ENCODE results near the gene ITPK1. TPM values are rescaled to one million over a fixed set of nuclear protein-coding genes. Genes with fewer than 3 reads are reported as not detected.

Gene ITPK1
- total and polyA plus RNA-seq, 10 of the 15 experiments (the other 5 are each of a cell fraction or from before 2014, with no cell fraction given), result 1.3 to 73.2 (median 27.0) TPM

- Histone ChIP-seq H3K27me3 (replicated peaks in 1 of 2; ENCODE audit: control insufficient read depth in 2 of 2, insufficient read depth in 2 of 2, low read length in 1 of 2) (no peaks in the 10 kb centered on the region), H3K9me3 (replicated peaks; ENCODE audit: control insufficient read depth, insufficient read depth, low read length) (no peaks in the 10 kb centered on the region), H3K27ac (ENCODE audit: control insufficient read depth, insufficient read depth) (no peak overlapping the region), H3K4me3 (no peak overlapping the region), H3K36me3 (ENCODE audit: control insufficient read depth in 2 of 2, insufficient read depth in 2 of 2, low read length in 1 of 2) (peaks cover 0 to 3% of the 10 kb centered on the region in 2 experiments; a peak in 3 of 4 replicates), H2AFZ (ENCODE audit: control insufficient read depth, low read depth, low read length) (no peak overlapping the region), H3K4me2 (ENCODE audit: control insufficient read depth, insufficient read depth) (no peak overlapping the region), H3K79me2 (ENCODE audit: control insufficient read depth, insufficient read depth, low read length) (peaks cover 11% of the 10 kb centered on the region), H3K4me1 (ENCODE audit: control insufficient read depth, insufficient read depth, low read length) (peaks cover 38% of the 10 kb centered on the region), H4K20me1 (ENCODE audit: control insufficient read depth, insufficient read depth) (no peaks in the 10 kb centered on the region; the same call in 1 of the 2 replicates), H3K9ac (ENCODE audit: control insufficient read depth, insufficient read depth, low read length) (no peak overlapping the region)
- no peak for FAIRE-seq
- DNase-seq (ENCODE audit: low read depth, low spot score), result no peak
- ChIA-PET RAD21 (ENCODE audit: unreplicated experiment) (interaction anchor here (1.0 to 2.3 kb wide), 2 partner anchors 74 to 82 kb away, joined by 3 to 8 read pairs; no protein-coding TSS in a partner anchor), POLR2A (interaction anchor here (1.0 to 1.1 kb wide), 2 partner anchors 8 to 82 kb away, joined by 3 to 4 read pairs; no protein-coding TSS in a partner anchor), CTCF (interaction anchor here (0.7 to 3.8 kb wide), 4 partner anchors 29 to 101 kb away, joined by 3 to 33 read pairs (median 15); no protein-coding TSS in a partner anchor), SMC1A (ENCODE audit: uncharacterized antibody, unreplicated experiment) (interaction anchor here (1.3 to 5.0 kb wide), 2 partner anchors 28 to 80 kb away, joined by 3 to 61 read pairs; no protein-coding TSS in a partner anchor)
- TF ChIP-seq CHD4 (IDR thresholded peaks at IDR 0.05) (no peak), ZNF24 (IDR thresholded peaks at IDR 0.05) (no peak), NR2F1 (conservative IDR thresholded peaks at IDR 0.05) (no peak), SREBF1 (IDR thresholded peaks at IDR 0.05; ENCODE audit: low read length) (no peak)
- no TSS peak for BruUV-seq (replicated peaks)
- no peak for ATAC-seq
- intact Hi-C loops (cut with micrococcal nuclease; ENCODE audit: unreplicated experiment) (no loop called here), in situ Hi-C loops (cut with MboI) (no loop called here)
- 82% methylated on average over 15 of the region's 15 CpGs for WGBS (ENCODE audit: insufficient coverage, insufficient replicate concordance, low lambda C conversion rate, missing lambda C conversion rate)
Measured at GRCh38 chr14:93031505-93032315, 84.0 kb downstream of the ITPK1 start.

GRCh38 chr14:93030761-93031160, 85.0 kb downstream of the ITPK1 start:
- WGBS (ENCODE audit: insufficient coverage, insufficient replicate concordance, low lambda C conversion rate, missing lambda C conversion rate), result 86% methylated on average over 10 of the region's 10 CpGs

More at GRCh38 chr14:93030761-93031160, 85.0 kb downstream of the ITPK1 start:
- BruUV-seq (replicated peaks), result no TSS peak
- in situ Hi-C loops (cut with MboI), result no loop called here
- ChIA-PET CTCF (no interaction called here), SMC1A (ENCODE audit: uncharacterized antibody, unreplicated experiment) (no interaction called here), POLR2A (no interaction called here), RAD21 (ENCODE audit: unreplicated experiment) (no interaction called here)
- peaks cover 0 to 2% of the 10 kb centered on the region in 2 experiments; a peak in 2 of 4 replicates for H3K36me3 ChIP-seq (ENCODE audit: control insufficient read depth in 2 of 2, insufficient read depth in 2 of 2, low read length in 1 of 2)
- H3K27ac ChIP-seq (ENCODE audit: control insufficient read depth, insufficient read depth), result no peak overlapping the region
- H2AFZ ChIP-seq (ENCODE audit: control insufficient read depth, low read depth, low read length), result no peak overlapping the region
- no peak for FAIRE-seq
- TF ChIP-seq NFIC (IDR thresholded peaks at IDR 0.05; ENCODE audit: low read depth, low read length), result no peak
- no peak for TF ChIP-seq NRF1 (conservative IDR thresholded peaks at IDR 0.05; ENCODE audit: low read depth, low read length)
- no peak for TF ChIP-seq NFXL1 (IDR thresholded peaks at IDR 0.05; ENCODE audit: borderline replicate concordance)
- TF ChIP-seq KDM1A (IDR thresholded peaks at IDR 0.05; ENCODE audit: borderline replicate concordance), result no peak
- TF ChIP-seq GABPA (IDR thresholded peaks at IDR 0.05; ENCODE audit: low read depth), result no peak
- TF ChIP-seq DPF2 (IDR thresholded peaks at IDR 0.05), result no peak
- TF ChIP-seq SMC3 (IDR thresholded peaks at IDR 0.05; ENCODE audit: borderline replicate concordance, low read length), result no peak
- no peak for TF ChIP-seq LARP7 (IDR thresholded peaks at IDR 0.05)
- TF ChIP-seq SIX5 (IDR thresholded peaks at IDR 0.05; ENCODE audit: low read depth, low read length, severe bottlenecking), result no peak
- no peak for TF ChIP-seq CBX3 (IDR thresholded peaks at IDR 0.05; ENCODE audit: borderline replicate concordance, low read depth)
- TF ChIP-seq MYB (IDR thresholded peaks at IDR 0.05; ENCODE audit: borderline replicate concordance, low read depth, low read length), result no peak
- no peak for TF ChIP-seq YY1 (IDR thresholded peaks at IDR 0.05; ENCODE audit: low read depth, low read length)
- no peak for TF ChIP-seq HSF1 (IDR thresholded peaks at IDR 0.05; ENCODE audit: low read depth, low read length)
- no peak for TF ChIP-seq FOS (IDR thresholded peaks at IDR 0.05; ENCODE audit: borderline replicate concordance, extremely low read depth, insufficient read length)
- H4K20me1 ChIP-seq (ENCODE audit: control insufficient read depth, insufficient read depth), result no peaks in the 10 kb centered on the region; the same call in 1 of the 2 replicates
- no peak overlapping the region for H3K4me3 ChIP-seq
- intact Hi-C loops (cut with micrococcal nuclease; ENCODE audit: unreplicated experiment), result no loop called here
- H3K9me3 ChIP-seq (replicated peaks; ENCODE audit: control insufficient read depth, insufficient read depth, low read length), result no peaks in the 10 kb centered on the region
- no peak overlapping the region for H3K9ac ChIP-seq (ENCODE audit: control insufficient read depth, insufficient read depth, low read length)
- H3K4me2 ChIP-seq (ENCODE audit: control insufficient read depth, insufficient read depth), result no peak overlapping the region
- peaks cover 31% of the 10 kb centered on the region for H3K4me1 ChIP-seq (ENCODE audit: control insufficient read depth, insufficient read depth, low read length)
- no peaks in the 10 kb centered on the region for H3K27me3 ChIP-seq (replicated peaks in 1 of 2; ENCODE audit: control insufficient read depth in 2 of 2, insufficient read depth in 2 of 2, low read length in 1 of 2)
- H3K79me2 ChIP-seq (ENCODE audit: control insufficient read depth, insufficient read depth, low read length), result peaks cover 8% of the 10 kb centered on the region
- ATAC-seq, result no peak
- DNase-seq (ENCODE audit: low read depth, low spot score), result no peak

All from GM12878 (cell line).